DMS79 (cell line): ENCODE data around the gene SPACA5.
"Not testable (repeated sequence)": the region's sequence is repeated elsewhere in the genome, so short reads cannot be mapped to it uniquely, and the experiment has no call there.

Experiments used
- DNase-seq: peaks from one replicate; lab custom pipeline; 2025; lab: John Stamatoyannopoulos, UW

The SPACA5 gene

DNA sequence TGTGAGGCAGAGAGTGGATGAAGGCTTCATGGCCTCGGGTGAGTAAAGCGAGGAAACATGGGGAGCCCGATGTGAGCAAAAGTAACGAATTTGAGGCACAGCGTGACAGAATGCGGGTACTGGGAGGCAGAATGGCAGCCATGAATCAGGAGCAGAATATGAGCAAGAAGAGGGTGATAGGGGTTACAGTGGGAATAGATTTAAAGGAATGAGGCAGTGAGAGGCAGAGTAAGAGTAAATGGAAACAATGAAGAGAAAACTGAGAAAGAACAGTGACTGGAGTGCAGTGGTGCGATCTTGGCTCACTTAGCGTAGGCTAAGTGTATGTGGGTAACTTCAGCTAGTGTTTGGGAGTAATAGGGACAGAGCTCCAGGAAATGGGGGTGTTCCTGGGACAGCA, at the start of gene SPACA5:
Gene SPACA5, plus strand, starts transcription at position 301 of the 400 bp plus-strand sequence. CDS start 815 bp downstream, outside the sequence.
- not testable (repeated sequence) for DNase-seq

GRCh38 chrX:47958206-47958605, 48.6 kb upstream of the SPACA5 start:
- not testable (repeated sequence) for DNase-seq

- DNase-seq = no peak
These were observed 47.9 kb upstream of the SPACA5 start for GRCh38 chrX:47958761-47959342.

DNA sequence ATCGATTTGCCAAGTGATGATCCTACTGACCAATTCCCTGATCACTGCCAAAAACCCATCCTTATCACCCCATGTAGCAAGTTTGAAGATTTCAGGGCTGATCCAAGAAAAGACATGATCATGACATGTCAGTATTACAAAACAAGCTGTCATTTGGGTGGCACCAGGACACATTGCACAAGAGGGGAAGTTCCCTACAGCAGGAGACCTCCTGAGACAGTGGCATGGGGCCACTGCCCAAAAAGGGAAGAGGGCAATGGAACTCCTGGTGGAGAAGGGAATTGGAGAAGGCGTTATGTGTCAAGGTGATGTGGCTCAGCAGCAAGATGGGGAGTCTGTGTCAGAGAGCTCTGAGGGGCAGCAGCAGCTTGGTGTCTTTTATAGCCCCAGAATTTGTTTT, 46.4 kb upstream of the SPACA5 start:
- no peak for DNase-seq

GRCh38 chrX:47961830-47962229, 45.0 kb upstream of the SPACA5 start:
- DNase-seq = not testable (repeated sequence)

DNA sequence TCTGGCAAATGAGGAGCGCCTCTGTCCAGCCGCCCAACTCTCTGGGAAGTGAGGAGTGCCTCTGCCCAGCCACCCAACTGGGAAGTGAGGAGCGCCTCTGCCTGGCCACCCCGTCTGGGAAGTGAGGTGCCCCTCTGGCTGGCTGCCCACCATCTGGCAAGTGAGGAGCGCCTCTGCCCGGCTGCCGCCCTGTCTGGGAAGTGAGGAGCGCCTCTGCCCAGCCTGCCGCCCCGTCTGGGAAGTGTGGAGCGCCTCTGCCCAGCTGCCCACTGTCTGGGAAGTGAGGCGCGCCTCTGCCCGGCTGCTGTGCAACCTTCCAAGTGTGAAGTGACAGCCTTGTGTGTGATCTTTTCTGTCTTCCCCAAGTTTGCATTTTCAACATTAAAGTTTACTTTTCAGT, 41.3 kb upstream of the SPACA5 start:
- DNase-seq = not testable (repeated sequence)

DNA sequence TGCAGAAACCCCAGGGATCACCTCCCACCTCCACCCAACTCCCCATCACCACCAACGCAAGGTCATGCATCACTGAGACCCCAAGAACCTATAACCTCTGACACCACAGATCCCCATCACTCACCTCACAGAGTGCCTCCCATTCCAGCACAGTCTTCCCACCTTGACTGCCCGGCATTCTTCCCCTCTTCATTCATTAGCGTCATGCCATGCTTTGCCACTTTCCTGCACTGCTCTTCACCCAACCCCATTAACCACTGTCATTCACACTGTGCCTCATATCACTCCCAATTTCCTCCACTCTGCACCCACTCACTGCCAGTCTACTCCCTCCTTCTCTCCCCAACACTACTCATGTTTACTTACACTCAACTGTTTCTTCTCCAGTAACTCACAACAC, 33.6 kb upstream of the SPACA5 start:
- DNase-seq = no peak

DNA sequence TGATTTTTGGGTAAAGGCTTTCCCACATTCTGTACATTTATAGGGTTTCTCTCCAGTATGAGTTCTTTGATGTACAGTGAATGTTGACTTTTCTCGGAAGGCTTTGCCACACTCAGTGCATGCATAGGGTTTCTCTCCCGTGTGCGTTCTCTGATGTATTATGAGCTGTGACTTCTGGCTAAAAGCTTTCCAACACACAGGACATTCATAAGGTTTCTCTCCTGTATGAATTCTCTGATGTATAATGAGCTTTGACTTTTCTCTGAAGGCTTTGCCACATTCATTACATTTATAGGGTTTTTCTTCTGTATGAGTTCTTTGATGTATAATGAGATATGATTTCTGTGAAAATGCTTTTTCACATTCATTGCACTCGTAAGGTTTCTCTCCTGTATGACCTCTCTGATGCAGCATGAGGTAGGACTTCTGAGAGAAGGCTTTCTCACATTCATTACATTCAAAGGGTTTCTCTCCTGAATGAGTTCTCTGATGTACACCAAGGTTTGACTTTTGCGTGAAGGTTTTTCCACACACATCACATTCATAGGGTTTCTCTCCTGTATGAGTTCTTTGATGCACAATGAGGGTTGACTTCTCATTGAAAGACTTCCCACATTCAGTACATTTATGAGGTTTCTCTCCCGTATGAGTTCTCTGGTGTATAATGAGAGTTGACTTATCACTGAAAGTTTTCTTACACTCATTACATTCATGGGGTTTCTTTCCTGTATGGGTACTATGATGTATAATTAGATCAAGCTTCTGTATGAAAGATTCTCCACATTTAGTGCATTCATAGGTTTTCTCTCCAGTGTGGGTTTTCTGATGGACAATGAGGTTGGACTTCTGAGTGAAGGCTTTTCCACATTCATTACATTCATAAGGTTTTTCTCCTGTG, 30.3 kb upstream of the SPACA5 start:
- no peak for DNase-seq

DNA sequence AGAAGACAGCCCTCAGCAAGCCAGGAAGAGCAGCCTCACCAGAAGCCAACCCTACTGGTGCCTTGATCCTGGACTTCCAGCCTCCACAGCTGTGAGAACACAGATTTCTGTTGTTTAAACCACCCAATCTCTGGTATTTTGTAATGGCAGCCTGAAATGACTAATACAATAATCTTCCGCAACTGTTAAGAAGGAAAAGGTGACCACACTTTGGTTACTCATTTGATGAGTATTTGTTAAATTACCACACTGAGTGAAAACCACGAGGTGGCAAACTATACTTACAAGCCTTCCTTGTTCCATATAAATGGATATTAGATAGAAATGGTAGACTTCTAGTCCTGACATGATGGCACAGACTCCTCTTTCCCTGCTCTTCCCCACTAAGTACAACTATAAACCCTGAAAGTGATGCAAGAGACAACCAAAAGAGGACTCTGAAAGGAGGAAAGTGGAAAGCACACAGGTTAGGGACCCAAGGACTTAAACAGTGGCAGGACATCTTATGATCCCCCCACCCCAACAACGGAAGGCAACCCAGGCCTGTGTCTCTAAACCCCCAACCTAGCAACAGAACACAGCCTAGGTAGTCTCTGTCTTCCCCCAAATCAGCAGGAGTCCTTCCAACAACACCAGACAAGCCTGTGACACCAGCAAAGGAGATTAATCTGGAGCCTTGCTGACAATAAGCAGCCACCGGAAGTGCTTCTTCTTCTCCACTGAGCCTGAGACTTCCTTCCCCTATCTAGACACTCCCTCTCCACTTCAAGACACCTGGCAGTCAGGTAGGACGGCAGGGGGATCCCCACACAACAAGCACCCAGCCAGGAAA, 15.3 kb upstream of the SPACA5 start:
- no peak for DNase-seq

DNA sequence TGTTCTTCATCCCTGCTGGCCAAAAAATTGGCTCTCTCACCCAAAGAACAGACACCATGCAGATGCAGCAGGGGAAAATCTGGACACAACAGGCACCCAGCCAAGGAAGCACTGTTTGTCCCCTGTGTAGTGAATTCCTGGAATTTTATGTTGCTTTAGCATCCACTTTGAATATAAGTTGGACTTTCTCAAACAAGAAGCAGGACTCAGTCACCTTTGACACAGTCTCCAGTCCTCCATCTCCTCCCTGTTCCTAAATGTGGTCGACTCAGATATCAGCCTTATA, 14.8 kb upstream of the SPACA5 start:
- DNase-seq = no peak

DNA sequence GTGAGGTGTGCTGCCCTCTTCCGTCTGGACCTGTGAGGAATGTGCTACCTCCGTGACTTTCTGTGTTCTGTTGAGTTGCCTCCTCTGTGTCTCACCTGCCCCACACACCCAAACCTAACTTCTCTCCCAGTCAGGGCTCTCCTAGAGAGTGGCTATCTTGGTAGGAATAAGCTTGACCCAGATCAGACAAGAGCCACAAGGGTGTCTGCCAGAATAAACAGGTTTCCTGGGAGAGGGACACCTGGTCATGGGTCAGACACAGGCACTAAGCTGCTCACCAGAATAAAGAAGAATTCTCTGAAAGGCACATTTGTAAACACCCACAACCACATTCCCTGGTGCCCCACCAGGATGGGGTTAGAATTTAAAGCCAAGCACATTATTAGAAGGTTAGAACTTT, 14.1 kb upstream of the SPACA5 start:
- no peak for DNase-seq

GRCh38 chrX:48001260-48001659, 5.5 kb upstream of the SPACA5 start:
- DNase-seq = no peak

DNA sequence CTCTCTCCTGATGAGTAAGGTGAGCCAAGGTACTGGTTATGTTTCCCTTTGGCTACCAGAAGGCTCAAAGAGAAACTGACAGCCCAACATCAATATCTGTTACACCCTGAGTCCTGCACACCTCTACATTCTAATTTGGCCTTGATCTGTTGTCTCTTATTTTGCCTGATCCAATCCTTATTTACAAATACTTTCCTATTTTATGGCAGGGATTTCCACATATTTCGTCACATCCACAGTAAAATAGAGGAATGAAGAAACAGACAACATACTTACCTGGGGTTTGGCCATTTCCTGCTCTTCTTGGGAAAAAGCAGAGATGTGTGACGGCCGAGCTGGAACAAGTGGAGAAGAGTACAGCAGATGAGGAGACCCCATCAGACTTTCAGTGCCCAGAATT, 4.5 kb upstream of the SPACA5 start:
- DNase-seq = no peak

DNA sequence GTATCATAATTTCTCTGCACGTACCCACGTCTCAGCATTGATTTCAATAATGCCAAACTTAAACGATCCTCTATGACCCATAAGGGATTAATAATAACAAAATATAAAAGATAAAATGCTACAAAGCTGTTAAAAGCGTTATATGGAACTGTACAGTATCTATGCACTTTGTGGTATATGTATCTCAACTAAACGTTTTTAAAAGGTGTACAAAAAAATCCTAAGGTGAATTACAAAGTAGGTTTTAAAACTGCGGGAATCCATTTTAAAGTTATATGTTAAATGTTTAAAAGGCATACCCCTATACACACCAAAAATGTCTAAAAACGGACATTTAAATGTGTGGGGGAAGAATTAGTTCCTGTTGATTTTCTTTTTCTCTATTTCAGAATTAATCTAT, 3.9 kb upstream of the SPACA5 start:
- DNase-seq = no peak

GRCh38 chrX:48003367-48003757, 3.4 kb upstream of the SPACA5 start:
- DNase-seq = no peak

- peak; percentile 90 for DNase-seq
These were observed 2.9 kb upstream of the SPACA5 start, which contains the start of gene ZNF182 for GRCh38 chrX:48003758-48004457. TSS of gene ZNF182 (minus strand) at chrX:48003989. CDS start at chrX:48002609, 1,380 bp downstream.

DNA sequence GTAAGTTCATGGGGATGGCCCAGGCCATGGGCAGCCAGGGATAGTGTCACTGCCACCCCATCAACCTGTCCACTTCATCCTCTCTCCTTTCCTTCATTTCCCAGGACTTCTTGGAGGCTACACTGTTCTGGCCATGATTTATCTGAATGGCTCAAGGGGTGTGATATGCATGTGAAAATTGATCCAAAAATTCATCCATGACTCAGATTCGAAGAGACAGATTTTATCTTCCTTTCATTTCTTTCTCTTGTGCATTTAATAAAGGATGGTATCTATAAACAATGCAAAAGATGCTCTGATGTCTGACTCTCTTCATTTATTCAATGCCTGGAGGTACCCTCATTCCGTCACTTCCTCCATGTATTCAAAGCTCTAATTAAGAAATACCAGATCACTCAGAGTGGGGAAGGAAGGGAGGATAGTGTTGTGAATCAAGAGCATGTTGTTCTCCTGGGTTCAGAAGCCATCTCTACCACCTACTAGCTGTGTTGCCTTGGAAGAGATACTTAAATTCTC, 2.7 kb downstream of the SPACA5 start:
- not testable (repeated sequence) for DNase-seq

DNA sequence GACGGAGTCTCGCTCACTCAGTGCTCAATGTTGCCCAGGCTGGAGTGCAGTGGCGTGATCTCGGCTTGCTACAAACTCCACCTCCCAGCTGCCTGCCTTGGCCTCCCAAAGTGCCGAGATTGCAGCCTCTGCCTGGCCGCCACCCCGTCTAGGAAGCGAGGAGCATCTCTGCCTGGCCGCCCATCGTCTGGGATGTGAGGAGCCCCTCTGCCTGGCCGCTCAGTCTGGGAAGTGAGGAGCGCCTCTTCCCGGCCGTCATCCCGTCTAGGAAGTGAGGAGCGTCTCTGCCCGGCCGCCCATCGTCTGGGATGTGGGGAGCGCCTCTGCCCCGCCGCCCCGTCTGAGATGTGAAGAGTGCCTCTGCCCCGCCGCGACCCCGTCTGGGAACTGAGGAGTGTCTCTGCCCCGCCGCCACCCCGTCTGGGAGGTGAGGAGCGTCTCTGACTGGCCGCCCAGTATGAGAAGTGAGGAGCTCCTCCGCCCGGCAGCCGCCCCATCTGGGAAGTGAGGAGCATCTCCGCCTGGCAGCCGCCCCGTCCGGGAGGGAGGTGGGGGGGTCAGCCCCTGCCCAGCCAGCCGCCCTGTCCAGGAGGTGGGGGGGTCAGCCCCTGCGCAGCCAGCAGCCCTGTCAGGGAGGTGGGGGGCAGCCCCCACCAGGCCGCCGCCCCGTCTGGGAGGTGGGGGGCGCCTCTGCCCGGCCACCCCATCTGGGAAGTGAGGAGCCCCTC, 10.0 kb downstream of the SPACA5 start:
- DNase-seq = not testable (repeated sequence)

DNA sequence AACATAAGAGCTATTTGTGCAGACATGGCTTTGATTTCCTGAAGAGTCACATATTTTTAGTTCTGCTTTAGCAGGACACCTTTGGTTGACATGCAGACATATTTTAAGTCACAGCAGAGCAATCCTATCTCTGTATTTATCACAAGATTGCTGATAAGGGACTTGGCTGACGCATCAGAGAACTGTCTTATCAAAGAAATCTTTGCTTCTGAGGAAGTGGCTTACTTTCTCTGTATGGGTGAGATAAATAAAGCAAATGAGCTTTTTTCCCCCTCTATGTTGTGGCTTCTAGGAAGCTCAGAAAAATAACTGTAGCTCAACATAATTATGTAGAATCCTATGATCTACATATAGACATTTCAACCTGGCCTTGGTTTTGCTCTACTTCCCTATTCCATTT, 13.1 kb downstream of the SPACA5 start:
- not testable (repeated sequence) for DNase-seq

DNA sequence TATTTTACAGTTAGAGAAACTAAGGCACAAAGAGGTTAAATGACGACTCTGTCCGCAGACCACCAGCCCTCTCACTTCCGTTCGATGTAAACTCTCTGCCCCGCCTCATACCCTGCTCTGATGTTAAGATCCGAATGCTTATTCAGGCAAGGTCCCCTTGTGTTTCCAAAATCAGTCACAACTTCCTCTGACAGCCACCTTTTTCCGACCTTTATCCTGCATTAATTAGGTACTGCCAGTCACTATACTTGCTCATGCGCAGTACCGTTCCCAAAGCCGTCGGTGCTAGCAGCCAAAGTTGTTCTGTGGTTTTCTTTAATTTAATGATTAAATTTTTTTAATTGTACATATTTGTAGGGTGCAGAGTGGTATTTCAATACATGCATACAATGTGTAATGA, 13.7 kb downstream of the SPACA5 start:
- DNase-seq = not testable (repeated sequence)
